Measurements from ENCODE around the gene PDGFC.

The PDGFC gene

DNA sequence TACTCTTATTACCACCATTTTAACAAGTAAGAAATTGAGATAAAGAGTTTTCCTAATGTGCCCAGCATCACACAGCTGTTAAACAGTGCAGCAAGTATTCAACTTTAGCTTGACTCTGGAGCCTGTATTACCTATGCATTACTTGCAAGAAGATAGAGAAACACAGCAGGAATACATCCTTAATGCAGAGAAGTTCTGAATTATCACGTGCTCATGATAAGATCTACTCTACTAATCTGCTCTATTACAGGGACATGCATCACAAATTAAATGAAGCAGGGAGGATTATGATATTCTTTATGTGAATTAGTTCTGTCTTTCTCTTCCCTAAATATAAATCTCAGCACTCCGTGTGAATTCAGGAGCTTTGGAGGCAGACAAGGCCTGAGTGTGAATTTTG is 39.0 kb upstream of the PDGFC start:
- Histone ChIP-seq H2AFZ (ENCODE audit: low read length) (no peak overlapping the region), H3F3A (ENCODE audit: insufficient read depth, low read length) (no peaks in the 10 kb centered on the region), H4K20me1 (ENCODE audit: insufficient read depth, low read length) (no peaks in the 10 kb centered on the region), H3K9me3 (replicated peaks; ENCODE audit: insufficient read depth, low read length) (no peaks in the 10 kb centered on the region), H3K9ac (ENCODE audit: low read length) (no peak overlapping the region), H3K4me2 (ENCODE audit: low read depth, low read length) (no peak overlapping the region), H3K79me2 (ENCODE audit: low read length) (no peaks in the 10 kb centered on the region), H3K27ac (ENCODE audit: low read length) (no peak overlapping the region), H3K36me3 (replicated peaks; ENCODE audit: insufficient read depth, low read length) (no peaks in the 10 kb centered on the region), H3K9me2 (replicated peaks; ENCODE audit: insufficient read depth, low read length) (no peaks in the 10 kb centered on the region), H3K4me3 (ENCODE audit: low read length) (no peak overlapping the region), H3K4me1 (ENCODE audit: low read length) (no peaks in the 10 kb centered on the region), H3K27me3 (replicated peaks; ENCODE audit: insufficient read depth, low read length) (no peaks in the 10 kb centered on the region)
- no peak for DNase-seq
- TF ChIP-seq EZH2 (optimal IDR thresholded peaks at IDR 0.05; ENCODE audit: low read depth, low read length) (no peak), EZH2phosphoT487 (IDR thresholded peaks at IDR 0.05; ENCODE audit: low read length) (no peak)
- TF ChIP-seq, protein P1, sequence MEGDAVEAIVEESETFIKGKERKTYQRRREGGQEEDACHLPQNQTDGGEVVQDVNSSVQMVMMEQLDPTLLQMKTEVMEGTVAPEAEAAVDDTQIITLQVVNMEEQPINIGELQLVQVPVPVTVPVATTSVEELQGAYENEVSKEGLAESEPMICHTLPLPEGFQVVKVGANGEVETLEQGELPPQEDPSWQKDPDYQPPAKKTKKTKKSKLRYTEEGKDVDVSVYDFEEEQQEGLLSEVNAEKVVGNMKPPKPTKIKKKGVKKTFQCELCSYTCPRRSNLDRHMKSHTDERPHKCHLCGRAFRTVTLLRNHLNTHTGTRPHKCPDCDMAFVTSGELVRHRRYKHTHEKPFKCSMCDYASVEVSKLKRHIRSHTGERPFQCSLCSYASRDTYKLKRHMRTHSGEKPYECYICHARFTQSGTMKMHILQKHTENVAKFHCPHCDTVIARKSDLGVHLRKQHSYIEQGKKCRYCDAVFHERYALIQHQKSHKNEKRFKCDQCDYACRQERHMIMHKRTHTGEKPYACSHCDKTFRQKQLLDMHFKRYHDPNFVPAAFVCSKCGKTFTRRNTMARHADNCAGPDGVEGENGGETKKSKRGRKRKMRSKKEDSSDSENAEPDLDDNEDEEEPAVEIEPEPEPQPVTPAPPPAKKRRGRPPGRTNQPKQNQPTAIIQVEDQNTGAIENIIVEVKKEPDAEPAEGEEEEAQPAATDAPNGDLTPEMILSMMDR (IDR thresholded peaks at IDR 0.05; ENCODE audit: low read length): no peak

DNA sequence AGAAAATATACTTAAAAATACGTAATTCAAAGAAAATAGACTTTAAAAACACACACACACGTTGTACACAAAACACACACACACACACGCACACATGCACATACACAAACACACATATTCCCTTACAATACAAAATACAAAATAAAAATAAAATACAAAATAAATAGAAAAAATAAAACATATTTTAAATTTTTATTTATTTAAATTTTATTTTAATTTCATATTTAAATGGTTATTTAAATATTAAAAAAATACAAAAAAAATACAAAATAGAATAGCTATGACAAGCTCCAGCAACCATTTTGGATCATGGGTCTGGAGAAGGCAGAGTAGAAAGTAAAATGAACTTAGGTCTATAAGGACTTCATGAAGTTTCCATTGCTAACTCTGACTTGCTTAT is 34.2 kb upstream of the PDGFC start:
- Histone ChIP-seq H2AFZ (ENCODE audit: low read length) (no peak overlapping the region), H3K4me1 (ENCODE audit: low read length) (no peaks in the 10 kb centered on the region), H3K9ac (ENCODE audit: low read length) (no peak overlapping the region), H3K4me2 (ENCODE audit: low read depth, low read length) (no peak overlapping the region), H3K4me3 (ENCODE audit: low read length) (no peak overlapping the region), H3K9me2 (replicated peaks; ENCODE audit: insufficient read depth, low read length) (no peaks in the 10 kb centered on the region), H3K9me3 (replicated peaks; ENCODE audit: insufficient read depth, low read length) (no peaks in the 10 kb centered on the region), H3K27me3 (replicated peaks; ENCODE audit: insufficient read depth, low read length) (no peaks in the 10 kb centered on the region), H3K36me3 (replicated peaks; ENCODE audit: insufficient read depth, low read length) (no peaks in the 10 kb centered on the region), H4K20me1 (ENCODE audit: insufficient read depth, low read length) (no peaks in the 10 kb centered on the region), H3K79me2 (ENCODE audit: low read length) (no peaks in the 10 kb centered on the region), H3F3A (ENCODE audit: insufficient read depth, low read length) (no peaks in the 10 kb centered on the region), H3K27ac (ENCODE audit: low read length) (no peak overlapping the region)
- TF ChIP-seq, protein P1 (IDR thresholded peaks at IDR 0.05; ENCODE audit: low read length): no peak
- TF ChIP-seq EZH2phosphoT487 (IDR thresholded peaks at IDR 0.05; ENCODE audit: low read length): no peak
- TF ChIP-seq EZH2 (optimal IDR thresholded peaks at IDR 0.05; ENCODE audit: low read depth, low read length): no peak
- no peak for DNase-seq

DNA sequence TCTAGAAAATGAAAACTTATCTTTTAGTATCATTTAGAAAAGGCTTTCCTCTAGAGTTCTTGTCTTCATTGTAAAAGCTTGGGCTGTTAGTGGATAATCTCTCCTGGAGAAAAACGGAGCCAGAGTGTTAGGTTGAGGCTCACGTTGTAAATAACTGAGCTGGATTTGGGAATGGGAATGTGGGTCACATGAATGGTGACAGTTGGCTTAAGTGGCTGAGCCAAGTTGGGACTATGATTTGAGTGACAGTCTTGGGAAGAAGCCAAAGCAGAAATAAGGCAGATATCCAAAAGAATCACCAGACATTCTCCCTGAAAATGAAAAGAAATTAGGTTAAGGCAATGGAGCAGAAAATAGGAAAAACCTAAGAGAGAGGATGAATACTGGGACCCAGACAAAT is 33.6 kb upstream of the PDGFC start:
- TF ChIP-seq EZH2phosphoT487 (IDR thresholded peaks at IDR 0.05; ENCODE audit: low read length) (no peak), EZH2 (optimal IDR thresholded peaks at IDR 0.05; ENCODE audit: low read depth, low read length) (no peak)
- TF ChIP-seq, protein P1 (IDR thresholded peaks at IDR 0.05; ENCODE audit: low read length): no peak
- Histone ChIP-seq H3F3A (ENCODE audit: insufficient read depth, low read length) (no peaks in the 10 kb centered on the region), H3K9me3 (replicated peaks; ENCODE audit: insufficient read depth, low read length) (no peaks in the 10 kb centered on the region), H4K20me1 (ENCODE audit: insufficient read depth, low read length) (no peaks in the 10 kb centered on the region), H2AFZ (ENCODE audit: low read length) (no peak overlapping the region), H3K27ac (ENCODE audit: low read length) (no peak overlapping the region), H3K36me3 (replicated peaks; ENCODE audit: insufficient read depth, low read length) (no peaks in the 10 kb centered on the region), H3K4me3 (ENCODE audit: low read length) (no peak overlapping the region), H3K9me2 (replicated peaks; ENCODE audit: insufficient read depth, low read length) (no peaks in the 10 kb centered on the region), H3K79me2 (ENCODE audit: low read length) (no peaks in the 10 kb centered on the region), H3K4me1 (ENCODE audit: low read length) (no peaks in the 10 kb centered on the region), H3K4me2 (ENCODE audit: low read depth, low read length) (no peak overlapping the region), H3K27me3 (replicated peaks; ENCODE audit: insufficient read depth, low read length) (no peaks in the 10 kb centered on the region), H3K9ac (ENCODE audit: low read length) (no peak overlapping the region)
- DNase-seq: no peak

Data from MM.1S (cell line).